HG03565 (cell line): Measurements from ENCODE around the gene AEBP1.

ENCODE experiments used
- ATAC-seq: cut with Tn5 transposase; IDR thresholded peaks from one replicate; pipeline ENCODE4 v1.9.1; 2021; ENCODE audit warnings: mild to moderate bottlenecking, moderate library complexity; ENCODE audit not compliant: unreplicated experiment

Gene AEBP1

DNA sequence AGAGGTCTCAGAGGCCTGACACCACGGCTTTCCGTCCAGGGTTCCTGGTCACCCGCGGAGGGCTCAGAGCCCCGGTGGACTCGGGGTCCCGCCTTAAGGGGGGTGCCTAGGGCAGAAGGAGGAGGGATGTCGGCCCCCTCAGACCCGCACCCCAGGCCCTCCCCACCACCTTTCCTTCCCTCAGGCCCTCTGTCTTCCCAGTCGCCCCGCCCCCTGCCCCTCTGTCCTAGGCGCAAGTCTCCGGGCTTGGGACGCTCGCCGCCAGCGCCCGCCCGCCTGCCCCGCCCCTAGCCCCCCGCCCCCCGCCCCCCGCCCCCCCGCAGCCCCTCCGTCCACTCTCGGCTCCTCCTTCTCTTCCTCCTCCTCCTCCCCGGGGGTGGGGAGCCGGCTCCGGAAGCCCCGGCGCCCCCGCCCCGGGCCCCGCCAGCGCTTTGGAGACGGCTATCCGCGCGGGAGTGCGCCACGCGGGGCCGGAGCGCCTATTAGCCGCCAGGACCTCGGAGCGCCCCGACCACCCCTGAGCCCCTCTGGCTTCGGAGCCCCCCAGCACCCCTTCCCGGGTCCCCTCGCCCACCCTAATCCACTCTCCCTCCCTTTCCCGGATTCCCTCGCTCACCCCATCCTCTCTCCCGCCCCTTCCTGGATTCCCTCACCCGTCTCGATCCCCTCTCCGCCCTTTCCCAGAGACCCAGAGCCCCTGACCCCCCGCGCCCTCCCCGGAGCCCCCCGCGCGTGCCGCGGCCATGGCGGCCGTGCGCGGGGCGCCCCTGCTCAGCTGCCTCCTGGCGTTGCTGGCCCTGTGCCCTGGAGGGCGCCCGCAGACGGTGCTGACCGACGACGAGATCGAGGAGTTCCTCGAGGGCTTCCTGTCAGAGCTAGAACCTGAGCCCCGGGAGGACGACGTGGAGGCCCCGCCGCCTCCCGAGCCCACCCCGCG lies at the start of gene AEBP1:
Gene AEBP1, plus strand, starts transcription at position 423 of the 937 bp plus-strand sequence. Its CDS starts 321 bp downstream, at position 744.
- ATAC-seq: no peak

GRCh38 chr7:44056681-44057080 lies 47.5 kb upstream of the AEBP1 start:
- ATAC-seq: no peak

DNA sequence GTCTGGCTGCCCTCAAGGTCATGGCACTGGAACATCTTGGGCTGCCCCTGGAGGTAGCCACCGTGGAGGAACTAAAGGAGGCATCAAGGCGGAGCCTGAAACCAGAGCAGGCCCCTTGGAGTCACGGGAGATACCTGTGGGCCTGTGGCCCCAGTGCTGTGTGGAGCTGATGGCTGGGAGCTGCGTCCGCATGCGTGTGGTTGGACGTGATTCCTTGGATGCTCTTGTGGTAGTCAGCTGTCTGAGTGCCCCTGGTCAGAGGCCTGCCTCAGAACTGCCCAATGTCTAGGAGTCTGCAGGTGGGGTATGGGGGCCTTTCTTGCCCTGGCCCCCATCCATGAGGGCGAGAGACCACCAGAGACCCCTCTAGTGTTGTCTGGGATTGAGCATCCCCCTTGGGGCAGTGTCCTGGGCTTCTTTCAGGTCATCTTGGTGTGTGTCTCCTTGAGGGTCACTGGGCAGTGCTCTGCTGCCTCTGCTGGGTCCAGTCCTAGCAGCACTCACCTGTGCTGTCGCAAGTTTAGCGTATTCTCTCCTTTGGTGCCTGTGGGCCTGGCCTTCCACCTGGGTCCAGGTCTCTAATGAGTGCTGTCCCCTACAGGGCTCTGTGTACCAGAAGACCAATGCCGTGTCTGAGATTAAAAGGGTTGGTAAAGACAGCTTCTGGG lies 46.8 kb upstream of the AEBP1 start:
- no peak for ATAC-seq

GRCh38 chr7:44057849-44058758 lies 46.0 kb upstream of the AEBP1 start:
- ATAC-seq: no peak

DNA sequence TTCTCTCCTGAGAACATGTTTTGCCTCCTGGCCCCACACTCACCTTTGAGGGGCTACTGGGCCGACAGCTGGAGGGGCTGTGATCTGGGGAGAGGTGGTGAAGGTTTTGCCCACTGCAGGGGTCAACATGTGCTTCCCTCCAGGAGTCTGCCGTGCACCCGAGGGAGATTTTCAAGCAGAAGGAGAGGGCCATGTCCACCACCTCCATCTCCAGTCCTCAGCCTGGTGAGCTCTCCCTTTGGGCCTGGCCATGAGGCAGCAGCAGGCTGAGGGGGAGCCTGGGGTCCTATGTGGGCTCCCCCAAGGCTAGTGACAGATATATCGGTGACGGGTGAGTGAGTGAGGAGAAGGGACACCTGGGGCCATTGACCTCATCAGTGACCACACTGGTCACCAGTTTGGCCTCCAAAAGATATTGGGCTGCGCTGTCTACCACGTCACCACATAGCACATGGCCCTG lies 45.4 kb upstream of the AEBP1 start:
- ATAC-seq: no peak

DNA sequence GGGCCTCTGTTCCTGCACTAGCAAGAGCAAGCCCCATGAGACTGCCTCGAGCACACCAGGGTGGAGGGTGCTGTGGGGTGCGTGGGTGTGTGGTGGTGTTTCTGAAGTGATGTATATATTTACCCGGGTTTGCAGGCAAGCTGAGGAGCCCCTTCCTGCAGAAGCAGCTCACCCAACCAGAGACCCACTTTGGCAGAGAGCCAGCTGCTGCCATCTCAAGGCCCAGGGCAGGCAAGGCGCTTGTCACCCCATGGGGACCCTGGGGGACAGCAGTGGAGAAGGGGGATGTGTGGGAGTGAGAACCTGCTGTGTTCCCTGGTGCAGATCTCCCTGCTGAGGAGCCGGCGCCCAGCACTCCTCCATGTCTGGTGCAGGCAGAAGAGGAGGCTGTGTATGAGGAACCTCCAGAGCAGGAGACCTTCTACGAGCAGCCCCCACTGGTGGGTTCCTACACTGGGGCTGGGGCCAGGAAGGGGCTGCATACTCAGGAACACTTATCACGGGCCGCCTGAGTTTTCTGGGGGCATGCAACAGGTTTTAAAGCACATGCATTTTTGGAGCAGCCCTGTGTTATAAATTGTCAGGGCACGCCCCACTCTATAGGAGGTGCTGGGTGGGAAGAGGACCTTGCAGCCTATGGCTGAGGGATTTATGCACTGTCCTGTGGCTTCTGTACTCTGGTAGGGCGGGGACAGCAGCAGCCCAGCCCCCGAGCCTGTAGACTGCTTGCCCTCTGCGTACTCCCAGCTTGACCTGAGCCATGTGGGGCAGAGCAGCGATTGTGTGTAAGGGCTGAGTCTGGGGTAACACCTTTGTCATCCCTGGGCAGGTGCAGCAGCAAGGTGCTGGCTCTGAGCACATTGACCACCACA lies 44.7 kb upstream of the AEBP1 start:
- ATAC-seq: peak; percentile 48

DNA sequence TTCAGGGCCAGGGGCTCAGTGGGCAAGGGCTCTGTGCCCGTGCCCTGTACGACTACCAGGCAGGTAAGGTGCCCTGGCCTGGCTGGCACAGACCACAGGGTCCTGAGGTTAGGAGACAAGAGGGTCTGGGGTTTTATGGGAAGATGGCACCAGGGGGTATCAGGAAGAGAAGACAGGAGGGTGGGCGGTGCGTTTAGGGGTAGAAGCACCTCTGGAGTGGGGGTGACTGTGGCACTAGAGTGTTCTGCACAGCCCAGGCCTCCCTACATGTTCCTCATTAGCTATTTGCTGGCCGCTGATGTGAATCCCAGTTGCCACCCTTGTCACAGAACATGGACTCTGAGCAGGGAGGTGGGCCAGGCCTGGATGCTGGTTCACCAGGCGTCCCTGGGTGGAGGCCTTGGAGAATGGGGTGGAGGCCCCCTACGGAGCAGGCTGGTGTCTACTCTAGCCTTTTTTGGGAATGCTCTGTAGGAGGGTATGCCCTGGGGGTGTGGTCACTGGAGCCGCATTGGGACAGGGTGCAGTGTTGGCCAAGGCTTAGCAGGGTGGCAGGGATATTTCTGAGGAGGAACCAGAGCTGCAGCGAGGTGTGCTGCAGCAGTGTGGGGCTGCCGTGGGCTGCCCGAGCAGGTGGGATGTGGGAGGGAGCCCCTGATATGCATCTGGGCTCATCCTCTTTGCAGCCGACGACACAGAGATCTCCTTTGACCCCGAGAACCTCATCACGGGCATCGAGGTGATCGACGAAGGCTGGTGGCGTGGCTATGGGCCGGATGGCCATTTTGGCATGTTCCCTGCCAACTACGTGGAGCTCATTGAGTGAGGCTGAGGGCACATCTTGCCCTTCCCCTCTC lies 43.8 kb upstream of the AEBP1 start:
- ATAC-seq: no peak

- ATAC-seq: no peak
Measured at GRCh38 chr7:44060948-44061644, 43.0 kb upstream of the AEBP1 start.

DNA sequence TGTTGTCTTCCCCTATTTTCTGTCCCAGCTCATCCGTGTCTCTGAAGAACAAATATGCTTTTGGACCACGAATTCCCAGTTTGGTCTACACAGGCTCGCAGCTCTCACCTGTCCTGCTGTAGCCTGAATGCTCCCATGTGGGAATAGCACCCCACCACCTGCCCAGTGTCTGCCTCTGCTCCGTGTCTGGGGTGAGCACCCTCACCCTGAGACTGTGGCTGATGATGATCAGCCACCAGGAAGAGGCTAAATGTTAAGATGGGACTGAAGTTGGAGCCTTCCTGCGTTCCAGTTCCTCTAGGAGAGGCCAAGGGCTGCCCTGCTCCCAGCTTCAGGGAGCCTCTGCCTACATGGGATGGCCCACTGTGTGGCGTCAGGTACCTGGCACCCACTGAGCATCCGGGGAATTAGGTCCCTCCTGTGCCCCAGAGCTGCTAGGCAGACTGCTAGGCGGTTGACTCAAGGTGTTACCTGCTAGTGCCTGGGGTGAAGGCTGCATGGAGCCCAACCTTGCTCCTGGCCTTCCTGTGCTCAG lies 42.4 kb upstream of the AEBP1 start:
- ATAC-seq: no peak

DNA sequence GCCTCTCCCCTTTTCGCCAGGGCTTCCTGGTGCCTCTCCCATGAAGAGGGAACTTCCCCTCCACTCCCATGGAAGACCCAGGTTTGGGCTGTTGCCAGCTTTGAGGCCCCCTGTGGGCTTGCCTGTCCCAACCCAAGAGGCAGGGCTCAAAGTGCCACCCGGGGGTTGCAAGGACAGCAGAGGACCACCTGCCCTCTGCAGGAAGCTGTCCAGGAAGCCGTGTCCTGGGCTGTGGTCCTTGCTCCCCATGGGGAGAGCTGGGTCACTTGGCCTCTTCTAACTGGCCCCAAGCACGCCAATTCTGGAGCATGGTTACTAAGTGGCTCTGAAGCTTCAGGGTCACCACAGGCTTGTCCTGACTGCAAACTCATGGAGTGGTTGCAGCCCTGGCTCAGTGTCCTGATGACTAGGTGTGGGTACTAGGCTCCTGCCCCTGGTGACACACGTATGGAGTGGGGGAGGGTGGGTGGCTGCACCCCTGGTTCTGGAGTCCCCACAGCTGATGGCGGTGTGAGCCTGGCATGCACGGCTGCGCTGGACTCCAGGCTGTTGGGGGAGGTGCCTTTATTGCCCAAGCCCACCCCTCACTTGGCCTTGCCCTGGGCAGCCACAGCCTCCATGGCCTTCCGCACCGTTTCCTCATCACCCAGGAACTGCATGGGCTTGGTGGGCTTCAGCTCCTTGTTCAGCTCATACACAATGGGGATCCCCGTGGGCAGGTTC lies 41.8 kb upstream of the AEBP1 start:
- ATAC-seq: no peak

DNA sequence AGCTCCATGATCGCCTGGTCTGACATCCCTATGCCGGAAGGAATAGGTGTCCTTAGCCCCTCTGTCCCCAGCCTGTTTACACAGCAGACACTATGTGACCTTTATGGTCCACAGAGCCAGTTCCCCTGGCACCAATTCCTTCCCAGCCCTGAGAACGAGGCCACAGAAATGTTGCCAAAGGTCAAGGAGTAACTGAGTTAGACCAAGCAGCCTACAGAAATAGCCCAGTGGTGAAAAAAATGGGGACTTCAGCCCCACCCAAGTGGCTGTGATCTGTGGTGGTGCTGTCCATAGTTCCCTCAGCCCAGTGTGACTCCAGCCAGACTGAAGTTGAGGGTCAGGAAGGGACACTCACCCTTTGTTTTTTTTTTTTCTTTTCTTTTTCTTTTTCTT lies 41.2 kb upstream of the AEBP1 start:
- no peak for ATAC-seq

- no peak for ATAC-seq
Measured at GRCh38 chr7:44063547-44063893, 40.6 kb upstream of the AEBP1 start.

DNA sequence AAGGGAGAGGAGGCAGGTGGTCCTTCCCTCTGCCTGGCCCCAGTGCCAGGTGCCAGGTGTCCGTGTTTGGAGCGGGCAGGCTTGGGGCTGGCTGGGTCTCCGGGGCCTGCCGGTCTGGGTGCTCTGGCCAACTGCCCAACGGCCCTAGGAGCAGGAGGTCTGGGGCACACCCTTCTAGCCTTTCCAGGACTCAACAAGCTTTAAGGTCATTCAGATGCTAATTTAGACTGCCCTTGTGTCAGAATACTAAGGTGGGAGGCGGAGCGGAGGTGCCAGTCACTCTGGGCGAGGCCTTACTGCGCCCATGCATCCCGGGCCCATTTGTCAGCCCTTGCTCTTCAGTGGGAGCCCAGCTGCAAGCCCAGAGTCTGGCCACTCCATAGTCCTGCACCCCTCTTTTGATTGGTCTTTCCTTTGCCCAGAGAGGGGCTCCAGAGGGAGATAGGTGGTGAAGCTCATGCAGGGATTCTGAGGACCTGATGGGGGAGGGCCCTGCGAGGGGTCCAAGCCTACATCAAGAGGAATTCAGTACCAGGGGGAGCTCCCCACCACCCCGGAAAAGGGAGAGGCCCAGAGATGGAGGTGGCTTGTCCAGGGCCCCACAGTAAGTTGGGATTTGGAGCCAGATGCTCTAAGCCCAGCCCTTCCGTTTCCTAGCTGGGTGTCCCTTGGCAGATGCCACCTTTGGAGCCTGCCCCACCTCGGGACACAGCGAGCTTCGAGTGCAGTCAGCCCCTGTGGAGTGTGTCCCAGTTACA lies 40.1 kb upstream of the AEBP1 start:
- no peak for ATAC-seq

- no peak for ATAC-seq
Measured at GRCh38 chr7:44064791-44065430, 39.2 kb upstream of the AEBP1 start.

DNA sequence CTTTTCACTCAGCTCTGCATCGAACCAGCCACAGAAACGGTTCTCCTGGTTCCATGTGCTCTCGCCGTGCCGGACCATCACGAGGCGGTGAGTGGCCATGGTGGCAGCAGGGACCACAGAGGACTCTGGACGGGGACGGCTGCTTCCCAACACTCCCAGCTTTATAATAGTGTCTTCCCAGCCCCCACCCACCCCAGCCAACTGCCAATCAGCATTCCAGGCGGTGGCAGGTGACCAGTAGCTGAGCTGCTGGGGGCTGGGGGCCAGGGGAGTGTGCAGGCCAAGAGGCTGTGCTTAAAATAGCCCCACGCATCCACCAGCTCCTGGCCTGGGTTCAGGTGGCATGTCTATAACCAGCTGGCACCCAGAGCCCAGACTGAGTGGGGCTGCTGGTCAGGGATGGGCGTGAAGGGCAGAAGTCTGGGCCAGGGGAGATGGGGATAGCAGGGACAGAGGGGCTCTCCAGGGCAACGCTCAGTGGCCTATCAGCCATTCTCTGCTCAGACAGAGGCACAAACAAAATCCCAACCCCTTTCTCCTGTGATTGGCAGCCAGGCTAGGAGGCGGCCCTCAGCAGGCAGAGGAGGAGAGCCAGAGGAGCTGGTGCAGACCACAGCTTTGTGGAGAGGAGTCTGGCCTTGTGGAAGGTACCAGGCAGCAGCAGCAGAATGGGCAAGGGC lies 38.6 kb upstream of the AEBP1 start, which contains the start of gene PGAM2:
Gene PGAM2, minus strand, starts transcription at position 137 of the 680 bp plus-strand sequence. Its CDS starts 38 bp downstream, at position 99.
- ATAC-seq: no peak

GRCh38 chr7:44066111-44066460 lies 38.1 kb upstream of the AEBP1 start:
- ATAC-seq: no peak
